Measurements from ENCODE around the gene ANGPTL1.

GRCh38 chr1:178918308-178918707 lies 47.4 kb upstream of the ANGPTL1 start:
- TF ChIP-seq POLR2AphosphoS5 (IDR thresholded peaks at IDR 0.05; ENCODE audit: low read depth, low read length) (no peak), POLR2A (IDR thresholded peaks at IDR 0.05; ENCODE audit: low read depth, low read length) (no peak), TAF1 (IDR thresholded peaks at IDR 0.05; ENCODE audit: borderline replicate concordance, low read depth, low read length) (no peak)
